Stimulated activated CD8-positive, alpha-beta memory T cell treated with anti-CD3 and anti-CD28 coated beads, Interleukin-4, amount 100 ng/mL, for 1 hour (primary cell): ENCODE data around the gene ARFIP2.

Experiments
- DNase-seq, 2 donors: peaks; one replicate each; pipeline ENCODE4 v3.0.0-alpha.2; 2020; ENCODE audit warnings: low read depth in 2 of 2, low spot score in 1 of 2

The ARFIP2 gene

GRCh38 chr11:6448574-6448973 lies 32.6 kb downstream of the ARFIP2 start:
- no peak for DNase-seq

GRCh38 chr11:6443269-6444003 lies 37.7 kb downstream of the ARFIP2 start:
- DNase-seq, result peak in 1 of 2 donors; percentile 29

- no peak for DNase-seq
These were observed 38.7 kb downstream of the ARFIP2 start for GRCh38 chr11:6442441-6442840.

- DNase-seq, result no peak
These were observed 40.2 kb downstream of the ARFIP2 start, which contains the start of gene HPX for GRCh38 chr11:6440906-6441358. Gene HPX, minus strand, starts transcription at chr11:6440987. Its CDS starts 24 bp downstream, at chr11:6440963.

- DNase-seq, result no peak
These were observed 42.1 kb downstream of the ARFIP2 start for GRCh38 chr11:6438979-6439571.

- DNase-seq, result no peak
These were observed 43.1 kb downstream of the ARFIP2 start for GRCh38 chr11:6437993-6438392.

GRCh38 chr11:6437423-6437822 lies 43.7 kb downstream of the ARFIP2 start:
- DNase-seq, result no peak

- DNase-seq, result no peak
These were observed 47.0 kb downstream of the ARFIP2 start for GRCh38 chr11:6433998-6434660.

- no peak for DNase-seq
These were observed 49.3 kb downstream of the ARFIP2 start for GRCh38 chr11:6431861-6432260.

- no peak for DNase-seq
These were observed 53.6 kb downstream of the ARFIP2 start for GRCh38 chr11:6427516-6427915.
